AG04450 (cell line): ENCODE results near the gene ZNF75A. TPM values are rescaled to one million over a fixed set of nuclear protein-coding genes. Genes with fewer than 3 reads are reported as not detected.

ENCODE experiments used
- CTCF ChIA-PET: fragments of 300-600, 350-600 bp; formaldehyde crosslinking; extraction: SDS; loops from one replicate; lab custom pipeline; 2022; ENCODE audit warnings: antibody characterized with exemption, inconsistent platforms; lab: Charles Lee
- POLR2A ChIA-PET: fragments of 350-600 bp; formaldehyde crosslinking; extraction: SDS; loops from one replicate; lab custom pipeline; 2021; ENCODE audit warnings: antibody characterized with exemption, inconsistent platforms; lab: Yijun Ruan, JAX
- DNase-seq: peaks from one replicate; pipeline ENCODE4 v3.0.0-alpha.2; 2011; ENCODE audit warnings: low read depth, low spot score
- H3K27ac ChIP-seq: one replicate; pipeline ENCODE4 v1.5.1; 2012; ENCODE audit warnings: low read depth, low read length, control low read depth
- H3K27me3 ChIP-seq: one replicate; pipeline ENCODE4 v1.6.0; 2012; ENCODE audit warnings: low read length; ENCODE audit not compliant: control insufficient read depth, insufficient read depth
- H3K4me3 ChIP-seq: 2 replicates; pipeline ENCODE4 v1.5.1; 2011; ENCODE audit warnings: mild to moderate bottlenecking, low read depth, low read length, control low read depth
- H3K9me3 ChIP-seq: 2 replicates; pipeline ENCODE4 v1.5.1; 2012; ENCODE audit warnings: low read length; ENCODE audit not compliant: control insufficient read depth, insufficient read depth
- CTCF ChIP-seq: IDR thresholded peaks from 2 replicates; pipeline ENCODE4 v1.5.1; 2011; ENCODE audit warnings: low read depth, low read length, control low read depth, inconsistent platforms
- polyA minus RNA-seq: library from RNA; depleted of rRNA, polyadenylated mRNA; stranded (reverse); fragments of >200 nt; gene quantifications from 2 replicates; pipeline ENCODE4 v1.2.3, GENCODE V29; 2011; rRNA and poly(A)+ RNA removed
- polyA plus RNA-seq: library from polyadenylated mRNA; depleted of rRNA; stranded (reverse); fragments of >200 nt; gene quantifications from 2 replicates; pipeline ENCODE4 v1.2.3, GENCODE V29; 2011; rRNA removed

The ZNF75A gene
- 15.9 and 20.3 TPM in 2 replicates for polyA plus RNA-seq
- 10.9 and 13.9 TPM in 2 replicates for polyA minus RNA-seq

GRCh38 chr16:3305109-3306068 lies at the start of gene ZNF75A, which contains the start of gene TIGD7:
Gene ZNF75A (plus strand): TSS chr16:3305497. CDS start chr16:3308429, 2,932 bp downstream.
Gene TIGD7 (minus strand): TSS chr16:3305430. CDS start chr16:3300614, 4,816 bp downstream.
- POLR2A ChIA-PET, result interaction anchor here (0.7 to 2.3 kb wide), 2 partner anchors 22 to 528 kb away, joined by 3 to 18 read pairs; partner anchors contain the start of gene ZNF263
- Histone ChIP-seq H3K27me3 (no peaks in the 10 kb centered on the region), H3K4me3 (peak within 1 kb of the TSS; percentile 87), H3K27ac (peak within 1 kb of the TSS; percentile 96), H3K9me3 (peaks cover 72% of the 10 kb centered on the region)
- peak; percentile 66 for DNase-seq
- 0 out of 2 replicates have a peak, but pooled peaks have one; percentile 8 for TF ChIP-seq CTCF
- CTCF ChIA-PET, result no interaction called here

DNA sequence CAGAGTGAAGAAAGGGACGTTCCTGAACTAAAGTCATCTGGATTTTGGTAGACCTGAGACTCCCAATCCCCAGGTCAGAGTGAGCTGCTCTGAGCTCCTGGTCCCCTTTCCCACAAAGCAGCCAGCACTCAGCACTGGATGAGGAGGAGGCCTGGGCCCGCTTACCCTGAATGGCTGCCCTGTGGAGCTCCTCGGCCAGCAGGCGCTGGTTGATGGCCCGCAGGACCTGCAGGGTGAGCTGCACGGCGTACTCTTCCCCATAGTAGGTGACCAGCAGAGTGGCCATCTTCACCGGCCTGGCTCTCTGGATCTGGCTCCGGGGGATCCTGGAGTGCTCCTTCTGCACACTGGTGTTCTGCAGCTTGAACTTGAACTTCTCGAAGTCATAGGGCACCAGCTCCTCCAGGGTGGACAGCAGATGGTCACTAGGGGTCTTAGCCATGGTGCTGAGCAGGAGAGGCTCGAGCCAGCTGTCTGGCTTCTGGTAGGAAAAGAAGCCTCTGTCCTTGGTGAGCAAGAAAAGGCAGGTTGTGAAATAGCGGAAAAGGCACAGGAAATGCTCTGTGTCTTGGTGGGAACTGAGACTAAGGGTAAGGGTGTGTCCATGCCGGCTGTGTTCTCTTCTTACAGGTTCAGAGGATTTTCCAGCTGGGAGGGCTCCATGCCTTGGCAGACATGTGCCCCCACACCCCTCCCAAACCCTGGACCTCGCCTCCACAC lies 49.0 kb upstream of the ZNF75A start, which contains the start of gene MEFV:
Gene MEFV, minus strand, starts transcription at position 488 of the 720 bp plus-strand sequence. Its CDS starts 46 bp downstream, at position 442.
- no peak for DNase-seq
- Histone ChIP-seq H3K9me3 (peaks cover 7% of the 10 kb centered on the region; the same call in 1 of the 2 replicates), H3K27me3 (peaks cover 4% of the 10 kb centered on the region), H3K27ac (no peak within 1 kb of the TSS), H3K4me3 (no peak within 1 kb of the TSS)
- CTCF ChIA-PET, result no interaction called here
- no peak for TF ChIP-seq CTCF
- POLR2A ChIA-PET, result no interaction called here

- POLR2A ChIA-PET, result no interaction called here
- CTCF ChIA-PET, result no interaction called here
- Histone ChIP-seq H3K27me3 (peaks cover 4% of the 10 kb centered on the region), H3K9me3 (peaks cover 7% of the 10 kb centered on the region; the same call in 1 of the 2 replicates), H3K27ac (no peak overlapping the region), H3K4me3 (no peak overlapping the region)
- no peak for DNase-seq
- TF ChIP-seq CTCF, result no peak
Observed at GRCh38 chr16:3256866-3257465, 48.3 kb upstream of the ZNF75A start.

GRCh38 chr16:3259836-3260235 lies 45.5 kb upstream of the ZNF75A start:
- ChIA-PET POLR2A (no interaction called here), CTCF (no interaction called here)
- Histone ChIP-seq H3K9me3 (peaks cover 3% of the 10 kb centered on the region; the same call in 1 of the 2 replicates), H3K4me3 (no peak overlapping the region), H3K27me3 (no peaks in the 10 kb centered on the region), H3K27ac (no peak overlapping the region)
- no peak for DNase-seq
- TF ChIP-seq CTCF, result no peak
